NB4 (cell line): ENCODE results near the gene BTBD16.

Experiments
- CTCF ChIP-seq: IDR thresholded peaks from one replicate; pipeline ENCODE4 v1.5.1; 2012; ENCODE audit warnings: low read depth, low read length
- POLR2A ChIP-seq: IDR thresholded peaks from 2 replicates; pipeline ENCODE4 v1.6.1; 2011; ENCODE audit warnings: mild to moderate bottlenecking; ENCODE audit not compliant: insufficient read length; ENCODE audit errors: extremely low read depth

GRCh38 chr10:122379537-122379936 is 108.4 kb downstream of the BTBD16 start:
- TF ChIP-seq CTCF (no peak), POLR2A (no peak)
